CD4-positive, CD25-positive, alpha-beta regulatory T cell (primary cell): ENCODE measurements around the gene PLXNC1. TPM values are rescaled to one million over a fixed set of nuclear protein-coding genes. Genes with fewer than 3 reads are reported as not detected.

Experiments used
- ATAC-seq, 2 donors: fragments of 150-1000 bp; cut with Tn5 transposase; one replicate each; pipeline ENCODE4 v1.10.0; 2021; ENCODE audit warnings: low read depth in 2 of 2, moderate number of reproducible peaks in 2 of 2, moderate library complexity in 1 of 2
- DNase-seq, 3 donors: peaks; one replicate each; pipeline versions ENCODE4 v3.0.0 to v3.0.0-alpha.2; 2012 to 2022; ENCODE audit warnings: mixed read lengths in 1 of 3
- H3K27ac ChIP-seq: one replicate; pipeline ENCODE4 v1.7.0; 2013; ENCODE audit warnings: mild to moderate bottlenecking, low read length; ENCODE audit not compliant: insufficient read depth, poor library complexity, severe bottlenecking
- H3K27me3 ChIP-seq: one replicate; pipeline ENCODE4 v1.7.0; 2013; ENCODE audit warnings: low read length; ENCODE audit not compliant: control insufficient read depth, insufficient read depth
- H3K36me3 ChIP-seq: one replicate; pipeline ENCODE4 v1.7.0; 2013; ENCODE audit warnings: mild to moderate bottlenecking, low read length, moderate library complexity; ENCODE audit not compliant: control insufficient read depth, insufficient read depth
- H3K4me1 ChIP-seq: 2 replicates; pipeline ENCODE4 v1.7.0; 2013; ENCODE audit warnings: mild to moderate bottlenecking, low read length; ENCODE audit not compliant: insufficient read depth, control insufficient read depth, poor library complexity, severe bottlenecking
- H3K4me3 ChIP-seq: one replicate; pipeline ENCODE4 v1.7.0; 2013; ENCODE audit warnings: low read depth, mild to moderate bottlenecking, low read length, moderate library complexity
- H3K9me3 ChIP-seq, 2 experiments: 1 replicate in 1 of 2; 2 replicates in 1 of 2; pipeline ENCODE4 v1.7.0; 2013; ENCODE audit warnings: low read length in 2 of 2, mild to moderate bottlenecking in 1 of 2, moderate library complexity in 1 of 2; ENCODE audit not compliant: control insufficient read depth in 2 of 2
- H3K27ac Mint-ChIP-seq, 3 donors: one replicate each; pipeline ENCODE4 v1.8.0; 2020 to 2022; ENCODE audit warnings: mild to moderate bottlenecking in 3 of 3, mixed read lengths in 3 of 3, moderate library complexity in 2 of 3
- H3K27me3 Mint-ChIP-seq: one replicate; pipeline ENCODE4 v1.8.0; 2022; ENCODE audit warnings: mild to moderate bottlenecking, mixed read lengths
- H3K36me3 Mint-ChIP-seq: one replicate; pipeline ENCODE4 v1.8.0; 2020; ENCODE audit warnings: mixed read lengths
- H3K4me1 Mint-ChIP-seq, 4 donors: one replicate each; pipeline ENCODE4 v1.8.0; 2020 to 2022; ENCODE audit warnings: mixed read lengths in 4 of 4, mild to moderate bottlenecking in 1 of 4
- H3K4me3 Mint-ChIP-seq, 4 donors: one replicate each; pipeline ENCODE4 v1.8.0; 2020 to 2022; ENCODE audit warnings: mild to moderate bottlenecking in 4 of 4, mixed read lengths in 4 of 4, moderate library complexity in 3 of 4
- H3K9me3 Mint-ChIP-seq, 7 donors: one replicate each; pipeline ENCODE4 v1.8.0; 2020 to 2022; ENCODE audit warnings: mixed read lengths in 7 of 7, mild to moderate bottlenecking in 3 of 7, moderate library complexity in 2 of 7
- polyA plus RNA-seq, 4 donors: library from polyadenylated mRNA; unstranded; fragments of 300-500 nt; fragmentation: Illumina TruSeq; gene quantifications; one replicate each; pipeline ENCODE4 v1.2.3, GENCODE V29; 2021
- total RNA-seq: library from RNA; stranded (reverse); gene quantifications from one replicate; pipeline ENCODE4 v1.2.3, GENCODE V29; 2022

PLXNC1 gene
- total and polyA plus RNA-seq, 5 donors from 2014 or later = 1.2 to 13.8 (median 2.4) TPM

DNA sequence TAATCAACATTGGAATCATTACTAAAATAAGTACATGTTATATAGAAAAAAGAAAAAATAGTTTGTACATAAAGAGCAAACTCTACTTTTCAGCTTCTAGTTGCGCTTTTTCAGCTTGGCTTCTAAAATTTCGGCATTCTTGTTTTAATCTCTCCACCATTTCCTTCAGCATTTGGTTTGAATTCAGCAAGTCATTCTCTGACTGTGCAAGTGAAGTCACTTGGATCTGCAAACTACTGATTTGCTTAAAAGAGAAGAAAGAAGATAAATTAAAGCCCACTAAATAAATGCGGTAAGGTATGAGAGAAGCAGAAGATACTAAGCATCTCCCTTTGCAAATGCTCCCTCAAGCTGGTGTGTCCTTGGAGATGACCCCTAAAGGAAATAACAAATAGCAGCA lies 185.0 kb downstream of the PLXNC1 start:
- ATAC-seq (no peak), DNase-seq (no peak)
- Histone ChIP-seq H3K36me3 (no peaks in the 10 kb centered on the region), H3K4me1 (no peaks in the 10 kb centered on the region), H3K4me3 (no peak overlapping the region), H3K9me3 (no peaks in the 10 kb centered on the region), H3K27me3 (no peaks in the 10 kb centered on the region), H3K27ac (no peak overlapping the region)
- H3K27ac Mint-ChIP-seq = no peak overlapping the region
- H3K9me3 Mint-ChIP-seq = peaks cover 0 to 1% (median 0%) of the 10 kb centered on the region in 7 donors
- H3K27me3 Mint-ChIP-seq = no peaks in the 10 kb centered on the region
- no peak overlapping the region for H3K4me3 Mint-ChIP-seq
- H3K36me3 Mint-ChIP-seq = peaks cover 28% of the 10 kb centered on the region
- peaks cover 0 to 1% (median 0%) of the 10 kb centered on the region in 4 donors for H3K4me1 Mint-ChIP-seq

DNA sequence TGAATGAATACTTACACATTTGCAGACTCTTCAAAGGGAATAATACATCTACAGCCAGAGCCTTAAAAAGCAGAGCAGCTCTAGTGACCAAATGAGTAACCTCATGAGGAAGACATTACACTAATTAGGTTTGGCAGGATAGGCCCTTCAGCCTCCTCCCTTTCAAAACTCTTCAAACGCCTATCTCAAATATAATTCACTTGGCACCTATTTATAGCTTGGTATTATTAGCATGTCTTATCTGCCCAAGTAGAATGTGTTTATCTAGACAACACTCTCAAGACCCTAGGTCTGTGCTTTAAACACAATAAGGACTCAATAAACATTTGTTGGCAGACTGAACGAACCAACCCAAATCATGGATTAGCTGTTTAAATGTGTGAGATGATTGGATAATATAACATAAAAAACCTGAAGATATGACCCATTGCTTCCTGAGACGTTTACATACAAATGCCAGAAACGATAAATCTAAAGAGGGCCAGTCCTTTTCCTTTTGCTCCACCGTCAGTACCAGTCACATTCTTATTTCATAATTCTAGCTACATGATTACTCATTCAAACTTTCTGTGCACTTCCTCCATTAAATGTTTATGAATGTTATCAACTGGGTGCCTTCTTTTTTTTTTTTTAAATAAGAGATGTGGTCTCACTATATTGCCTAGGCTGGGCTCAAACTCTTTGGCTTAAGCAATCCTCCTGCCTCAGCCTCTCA lies 188.0 kb downstream of the PLXNC1 start:
- Histone ChIP-seq H3K27me3 (no peaks in the 10 kb centered on the region), H3K4me3 (no peak overlapping the region), H3K9me3 (no peaks in the 10 kb centered on the region), H3K36me3 (no peaks in the 10 kb centered on the region), H3K4me1 (no peaks in the 10 kb centered on the region), H3K27ac (no peak overlapping the region)
- Mint-ChIP-seq H3K9me3 (peaks cover 0 to 1% (median 0%) of the 10 kb centered on the region in 7 donors), H3K36me3 (peaks cover 17% of the 10 kb centered on the region), H3K4me3 (no peak overlapping the region), H3K27me3 (no peaks in the 10 kb centered on the region), H3K27ac (no peak overlapping the region), H3K4me1 (peaks cover 0 to 1% (median 0%) of the 10 kb centered on the region in 4 donors)
- DNase-seq (no peak), ATAC-seq (no peak)

DNA sequence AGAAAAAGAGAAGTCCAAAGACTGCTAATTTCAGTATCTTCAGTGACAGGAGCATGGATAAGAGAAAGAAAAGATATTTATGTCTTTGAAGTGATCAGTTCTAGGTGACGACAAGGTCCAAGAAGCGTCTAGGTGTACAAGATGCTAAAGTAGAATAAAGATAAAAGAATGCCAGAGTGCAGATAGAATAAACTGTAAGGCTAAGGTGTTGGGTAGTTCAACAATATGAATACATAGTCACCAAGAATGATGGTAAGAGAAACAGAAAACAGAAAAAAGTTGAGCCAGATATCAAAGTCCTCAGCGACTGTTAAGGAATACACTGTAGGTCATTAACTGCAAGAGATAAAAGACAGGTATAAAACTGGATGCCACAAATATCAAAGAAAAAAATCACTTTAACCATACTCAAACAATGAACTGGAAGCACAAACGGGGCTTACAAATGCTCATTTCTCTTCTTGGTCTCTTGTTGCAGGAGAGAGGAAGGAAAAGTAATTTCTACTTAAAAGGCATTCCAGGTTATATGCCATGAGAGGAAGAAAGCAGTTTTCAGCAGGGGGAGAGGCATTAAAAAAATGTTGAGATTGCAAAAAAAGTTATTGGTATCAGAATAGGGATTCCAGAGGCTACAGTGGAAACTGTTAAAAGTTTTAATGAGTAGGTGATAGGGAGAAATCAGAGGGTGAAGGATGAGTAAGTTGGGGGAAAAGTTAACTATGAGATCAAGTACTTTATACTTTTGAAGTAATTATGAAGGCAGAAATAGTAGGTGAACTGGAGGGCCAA lies 189.8 kb downstream of the PLXNC1 start:
- no peak overlapping the region for H3K4me3 Mint-ChIP-seq
- peaks cover 0 to 3% (median 0%) of the 10 kb centered on the region in 7 donors for H3K9me3 Mint-ChIP-seq
- no peaks in the 10 kb centered on the region for H3K27me3 Mint-ChIP-seq
- peaks cover 0 to 1% (median 0%) of the 10 kb centered on the region in 4 donors for H3K4me1 Mint-ChIP-seq
- Histone ChIP-seq H3K4me3 (no peak overlapping the region), H3K4me1 (no peaks in the 10 kb centered on the region), H3K9me3 (no peaks in the 10 kb centered on the region), H3K27ac (no peak overlapping the region), H3K36me3 (no peaks in the 10 kb centered on the region), H3K27me3 (no peaks in the 10 kb centered on the region)
- H3K27ac Mint-ChIP-seq = no peak overlapping the region
- DNase-seq (no peak), ATAC-seq (no peak)
- H3K36me3 Mint-ChIP-seq = peaks cover 11% of the 10 kb centered on the region

DNA sequence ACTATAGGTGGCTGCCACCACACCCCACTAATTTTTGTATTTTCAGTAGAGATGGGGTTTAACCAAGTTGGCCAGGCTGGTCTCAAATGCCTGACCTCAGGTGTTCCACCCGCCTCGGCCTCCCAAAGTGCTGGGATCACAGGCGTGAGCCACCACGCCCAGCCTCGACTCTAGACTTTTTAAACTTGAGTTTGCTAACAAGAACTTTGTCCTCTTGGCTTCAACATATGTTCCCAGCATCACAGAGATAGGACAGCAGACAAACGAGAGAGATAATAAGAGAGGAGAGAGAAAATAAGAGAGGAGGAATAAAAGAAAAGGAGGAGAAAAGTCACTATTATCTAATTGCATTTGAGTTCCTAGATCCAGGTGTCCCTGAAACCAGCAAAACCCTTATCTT lies 192.2 kb downstream of the PLXNC1 start:
- H3K9me3 ChIP-seq = no peaks in the 10 kb centered on the region
- Mint-ChIP-seq H3K36me3 (peaks cover 7% of the 10 kb centered on the region), H3K27me3 (no peaks in the 10 kb centered on the region), H3K27ac (no peak overlapping the region), H3K9me3 (peaks cover 0 to 5% (median 1%) of the 10 kb centered on the region in 7 donors), H3K4me1 (peaks cover 0 to 1% (median 0%) of the 10 kb centered on the region in 4 donors), H3K4me3 (no peak overlapping the region)
- no peak for DNase-seq
- H3K27ac ChIP-seq = no peak overlapping the region
- H3K4me3 ChIP-seq = no peak overlapping the region
- no peaks in the 10 kb centered on the region for H3K4me1 ChIP-seq
- no peak for ATAC-seq
- no peaks in the 10 kb centered on the region for H3K36me3 ChIP-seq
- H3K27me3 ChIP-seq = no peaks in the 10 kb centered on the region

DNA sequence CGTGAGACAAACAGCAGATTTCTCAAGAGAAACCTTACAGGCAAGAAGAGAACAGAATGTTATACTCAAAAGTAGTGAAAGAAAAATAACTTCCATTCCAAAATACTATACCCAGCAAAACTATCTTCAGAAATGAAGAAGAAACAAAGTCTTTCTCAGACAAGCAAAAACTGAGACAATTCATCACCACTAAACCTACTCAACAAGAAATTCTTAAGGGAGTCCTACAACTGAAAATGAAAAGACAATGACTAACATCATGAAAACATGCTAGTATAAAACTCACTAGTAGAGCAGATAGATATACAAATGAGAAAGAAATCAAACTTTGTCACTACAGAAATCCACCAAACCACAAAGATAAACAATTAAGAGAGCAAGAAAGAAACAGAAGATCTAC lies 204.8 kb downstream of the PLXNC1 start:
- H3K9me3 Mint-ChIP-seq = peaks cover 1 to 57% (median 27%) of the 10 kb centered on the region in 7 donors
- Histone ChIP-seq H3K4me1 (no peaks in the 10 kb centered on the region), H3K27me3 (no peaks in the 10 kb centered on the region), H3K27ac (no peak overlapping the region), H3K4me3 (no peak overlapping the region), H3K9me3 (peaks cover 44 to 49% of the 10 kb centered on the region in 2 experiments), H3K36me3 (no peaks in the 10 kb centered on the region)
- H3K4me1 Mint-ChIP-seq = no peaks in the 10 kb centered on the region
- no peaks in the 10 kb centered on the region for H3K27me3 Mint-ChIP-seq
- H3K36me3 Mint-ChIP-seq = peaks cover 64% of the 10 kb centered on the region
- DNase-seq (no peak), ATAC-seq (no peak)
- H3K27ac Mint-ChIP-seq = no peak overlapping the region
- H3K4me3 Mint-ChIP-seq = no peak overlapping the region
